K562 (cell line): Measurements from ENCODE around the gene AIMP1. TPM values are rescaled to one million over a fixed set of nuclear protein-coding genes. Genes with fewer than 3 reads are reported as not detected.
"Not testable (repeated sequence)": the region's sequence is repeated elsewhere in the genome, so short reads cannot be mapped to it uniquely, and the experiment has no call there.

ENCODE experiments used
- ATAC-seq: fragments of 200-7000 bp; cut with Tn5 transposase; 3 replicates; pipeline ENCODE4 v1.9.1; 2020; ENCODE audit warnings: moderate library complexity
- BruUV-seq: library from RNA; stranded (reverse); fragments of 400-500 nt; replicated peaks from 2 replicates; lab custom pipeline; 2021; lab: Mats Ljungman, UMichigan
- CTCF ChIA-PET: fragments of 300-600 bp; formaldehyde crosslinking; extraction: SDS; loops from one replicate; lab custom pipeline; 2021; ENCODE audit warnings: low intra/inter-chr PET ratio; lab: Yijun Ruan, JAX
- POLR2A ChIA-PET: fragments of 300-600, 350-650 bp; sonication (Branson Sonifier 250); formaldehyde crosslinking; extraction: SDS; loops from one replicate; lab custom pipeline; 2021; ENCODE audit warnings: antibody characterized with exemption, inconsistent platforms; lab: Yijun Ruan, JAX
- DNase-seq, 4 experiments: peaks; one replicate each; pipeline versions ENCODE4 v3.0.0 to v3.0.0-alpha.2; 2011 to 2018; ENCODE audit warnings: low spot score in 3 of 4, mixed read lengths in 3 of 4; ENCODE audit errors: extremely low read depth in 1 of 4
- FAIRE-seq: peaks from 2 replicates; lab custom pipeline; 2011; peaks lifted over from hg19 to GRCh38; lab: Jason Lieb, UNC
- H2AFZ ChIP-seq: 2 replicates; pipeline ENCODE4 v1.6.0; 2011; ENCODE audit warnings: low read depth, low read length, control low read depth, inconsistent platforms
- H3K27ac ChIP-seq: fragments of 200-600 bp; 3 replicates; pipeline ENCODE4 v1.8.0; 2011; ENCODE audit warnings: low read depth, mild to moderate bottlenecking, control low read depth, inconsistent platforms, low read length, moderate library complexity, mixed read lengths; ENCODE audit errors: extremely low read depth
- H3K27me3 ChIP-seq, 2 experiments: fragments of 300-600 bp in 1 of 2; 2 replicates in 1 of 2; 3 replicates in 1 of 2; pipeline versions ENCODE4 v1.6.0 to v1.8.0; 2011; ENCODE audit warnings: inconsistent platforms in 2 of 2, low read length in 2 of 2, mild to moderate bottlenecking in 1 of 2, mixed read lengths in 1 of 2, moderate library complexity in 1 of 2; ENCODE audit not compliant: control insufficient read depth in 2 of 2, insufficient read depth in 2 of 2
- H3K36me3 ChIP-seq: fragments of 300-600 bp; 3 replicates; pipeline ENCODE4 v1.8.0; 2011; ENCODE audit warnings: mild to moderate bottlenecking, low read length, inconsistent platforms; ENCODE audit not compliant: control insufficient read depth, insufficient read depth
- H3K4me1 ChIP-seq, 2 experiments: fragments of 200-600 bp in 1 of 2; replicated peaks in 1 of 2; 2 replicates in 1 of 2; 3 replicates in 1 of 2; pipeline versions ENCODE4 v1.5.1 to v1.8.0; 2011; ENCODE audit warnings: inconsistent platforms in 2 of 2, low read length in 2 of 2, mild to moderate bottlenecking in 1 of 2, mixed read lengths in 1 of 2, moderate library complexity in 1 of 2; ENCODE audit not compliant: control insufficient read depth in 2 of 2, insufficient read depth in 2 of 2
- H3K4me2 ChIP-seq: 2 replicates; pipeline ENCODE4 v1.6.1; 2011; ENCODE audit warnings: low read length, control low read depth, inconsistent platforms, mixed read lengths; ENCODE audit not compliant: insufficient read depth
- H3K4me3 ChIP-seq: fragments of 200-600 bp; sonication (generic), shearing (Covaris generic); 2 replicates; pipeline ENCODE4 v1.5.1; 2016; ENCODE audit warnings: control low read depth, inconsistent platforms
- H3K79me2 ChIP-seq: fragments of 200-600 bp; 3 replicates; pipeline ENCODE4 v1.8.0; 2011; ENCODE audit warnings: low read length, inconsistent platforms; ENCODE audit not compliant: control insufficient read depth, insufficient read depth
- H3K9ac ChIP-seq, 2 experiments: 2 replicates each; pipeline versions ENCODE4 v1.6.0 to v1.6.1; 2011; ENCODE audit warnings: low read depth in 2 of 2, low read length in 2 of 2, control low read depth in 1 of 2, inconsistent platforms in 1 of 2, mild to moderate bottlenecking in 1 of 2, mixed read lengths in 1 of 2; ENCODE audit not compliant: insufficient read depth in 1 of 2
- H3K9me1 ChIP-seq: one replicate; pipeline ENCODE4 v1.6.0; 2011; ENCODE audit warnings: inconsistent platforms, mild to moderate bottlenecking, low read length, moderate library complexity; ENCODE audit not compliant: control insufficient read depth, insufficient read depth
- H3K9me3 ChIP-seq: replicated peaks from 2 replicates; pipeline ENCODE4 v1.5.1; 2011; ENCODE audit warnings: low read depth, low read length, inconsistent platforms; ENCODE audit not compliant: control insufficient read depth, insufficient read depth
- H4K20me1 ChIP-seq: replicated peaks from 2 replicates; pipeline ENCODE4 v1.6.1; 2011; ENCODE audit warnings: low read length, inconsistent platforms, mixed read lengths; ENCODE audit not compliant: control insufficient read depth, insufficient read depth
- RB1 ChIP-seq: fragments of 450-650 bp; IDR thresholded peaks from 2 replicates; pipeline ENCODE4 v1.6.1; 2017; ENCODE audit warnings: low read depth, mild to moderate bottlenecking
- WGBS: fragments of 100-300 bp; shearing (Covaris generic); methylation state at CpG from one replicate; pipeline ENCODE4 v1.1.6; 2016; ENCODE audit warnings: low coverage, mixed read lengths; ENCODE audit not compliant: insufficient coverage; ENCODE audit errors: missing lambda C conversion rate; 5-methylcytosine and 5-hydroxymethylcytosine counted together
- in situ Hi-C: fragments of 300-500 bp; cut with MboI; formaldehyde crosslinking; loops from 4 replicates; pipeline ENCODE4 v1.15.0; 2018; ENCODE audit warnings: inconsistent platforms, mixed read lengths
- intact Hi-C: fragments of 100-400 bp; cut with micrococcal nuclease; formaldehyde crosslinking; loops from 2 replicates; pipeline ENCODE4 v1.14.2; 2022
- polyA plus RNA-seq, 8 experiments: library from polyadenylated mRNA; depleted of rRNA in 4 of 8; stranded (reverse) in 5 of 8; unstranded in 3 of 8; fragments of >200 nt; fragmentation: Nextera tagmentation in 2 of 8; fragmentation: Illumina TruSeq in 1 of 8; extraction: Ambion mirVana in 2 of 8; extraction: Trizol in 1 of 8; gene quantifications; 2 replicates each; pipeline versions ENCODE4 v1.2.1 to v1.2.3, GENCODE V29; 2011 to 2014; ENCODE audit warnings: inconsistent platforms in 1 of 8, missing spikeins in 1 of 8
- total RNA-seq, 7 experiments: library from RNA; depleted of rRNA in 6 of 7; stranded (reverse); fragments of >200 nt in 6 of 7; fragmentation: Illumina TruSeq in 2 of 7; extraction: Trizol in 2 of 7; gene quantifications; 2 replicates each; pipeline versions ENCODE4 v1.2.1 to v1.2.3, GENCODE V29; 2011 to 2021; ENCODE audit warnings: low replicate concordance in 1 of 7

The AIMP1 gene
- total and polyA plus RNA-seq, 9 of the 15 experiments (the other 6 are each of a cell fraction or from before 2014, with no cell fraction given) = 39.9 to 141 (median 70.1) TPM

GRCh38 chr4:106320235-106320634 is 3.9 kb downstream of the AIMP1 start:
- no TSS peak for BruUV-seq
- Histone ChIP-seq H3K9me1 (no peaks in the 10 kb centered on the region), H3K27me3 (no peaks in the 10 kb centered on the region), H3K79me2 (peaks cover 85% of the 10 kb centered on the region), H2AFZ (no peak overlapping the region), H3K4me2 (no peak overlapping the region), H3K36me3 (peaks cover 30% of the 10 kb centered on the region; the same call in 2 of the 3 replicates), H3K4me3 (no peak overlapping the region), H3K4me1 (peaks cover 4 to 6% of the 10 kb centered on the region in 2 experiments; a peak in 1 of 5 replicates), H3K27ac (no peak overlapping the region), H3K9ac (no peak overlapping the region), H3K9me3 (no peaks in the 10 kb centered on the region), H4K20me1 (no peaks in the 10 kb centered on the region)
- POLR2A ChIA-PET = no interaction called here
- FAIRE-seq (no peak), ATAC-seq (no peak), DNase-seq (no peak)
- CTCF ChIA-PET = no interaction called here
- intact Hi-C loops = no loop called here
- in situ Hi-C loops = loop anchor here (25.0 kb wide), 1 partner anchor 1392 kb away; the partner anchor contains the start of gene PAPSS1
- whole genome bisulfite sequencing = 100% methylated on average over 1 of the region's 1 CpG
- no peak for TF ChIP-seq RB1

- POLR2A ChIA-PET, intact Hi-C loops: not testable (repeated sequence)
- in situ Hi-C loops = loop anchor here (25.0 kb wide), 1 partner anchor 1391 kb away; the partner anchor contains the start of gene PAPSS1
Measured at GRCh38 chr4:106321168-106321567, 4.8 kb downstream of the AIMP1 start.

More at GRCh38 chr4:106321168-106321567, 4.8 kb downstream of the AIMP1 start:
- ATAC-seq, H3K9me1 ChIP-seq, FAIRE-seq, H3K27me3 ChIP-seq, H4K20me1 ChIP-seq, H3K9ac ChIP-seq, H3K27ac ChIP-seq, CTCF ChIA-PET, H3K4me1 ChIP-seq, DNase-seq, H3K9me3 ChIP-seq, H2AFZ ChIP-seq, H3K4me3 ChIP-seq, BruUV-seq, H3K4me2 ChIP-seq: not testable (repeated sequence)
- 91% methylated on average over 7 of the region's 34 CpGs for WGBS
- Histone ChIP-seq H3K79me2 (peaks cover 76% of the 10 kb centered on the region), H3K36me3 (peaks cover 37% of the 10 kb centered on the region)
